ENCODE results near the gene SMURF2.
A peak's percentile ranks its signal among the peaks of the same experiment; 100 is the strongest.
"Not testable (repeated sequence)": the region's sequence is repeated elsewhere in the genome, so short reads cannot be mapped to it uniquely, and the experiment has no call there.

SMURF2 gene

GRCh38 chr17:64661976-64662773 lies at the start of gene SMURF2:
Gene SMURF2 (minus strand): TSS chr17:64662307. CDS start chr17:64661880, 427 bp downstream.
- DNase-seq: peak; percentile 82

- no peak for DNase-seq
Observed at GRCh38 chr17:64709481-64709880, 47.4 kb upstream of the SMURF2 start.

- peak; percentile 26 for DNase-seq
Observed at GRCh38 chr17:64707050-64707591, 45.0 kb upstream of the SMURF2 start.

GRCh38 chr17:64706224-64707049 lies 44.3 kb upstream of the SMURF2 start:
- DNase-seq: no peak

- no peak for DNase-seq
Observed at GRCh38 chr17:64702815-64703214, 40.7 kb upstream of the SMURF2 start.

GRCh38 chr17:64698725-64699124 lies 36.6 kb upstream of the SMURF2 start:
- no peak for DNase-seq

- no peak for DNase-seq
Observed at GRCh38 chr17:64694207-64694606, 32.1 kb upstream of the SMURF2 start.

- no peak for DNase-seq
Observed at GRCh38 chr17:64692187-64692586, 30.1 kb upstream of the SMURF2 start.

GRCh38 chr17:64689106-64689505 lies 27.0 kb upstream of the SMURF2 start:
- no peak for DNase-seq

GRCh38 chr17:64688481-64688880 lies 26.4 kb upstream of the SMURF2 start:
- DNase-seq: no peak

GRCh38 chr17:64687961-64688360 lies 25.9 kb upstream of the SMURF2 start:
- no peak for DNase-seq

GRCh38 chr17:64687376-64687775 lies 25.3 kb upstream of the SMURF2 start:
- no peak for DNase-seq

GRCh38 chr17:64686705-64687104 lies 24.6 kb upstream of the SMURF2 start:
- DNase-seq: no peak

GRCh38 chr17:64685705-64686104 lies 23.6 kb upstream of the SMURF2 start:
- no peak for DNase-seq

GRCh38 chr17:64683796-64684195 lies 21.7 kb upstream of the SMURF2 start:
- no peak for DNase-seq

- DNase-seq: no peak
Observed at GRCh38 chr17:64682261-64683181, 20.4 kb upstream of the SMURF2 start.

- DNase-seq: no peak
Observed at GRCh38 chr17:64679710-64680216, 17.7 kb upstream of the SMURF2 start.

GRCh38 chr17:64676763-64677162 lies 14.7 kb upstream of the SMURF2 start:
- DNase-seq: no peak

- DNase-seq: not testable (repeated sequence)
Observed at GRCh38 chr17:64670843-64671590, 8.9 kb upstream of the SMURF2 start.

- not testable (repeated sequence) for DNase-seq
Observed at GRCh38 chr17:64667807-64668721, 6.0 kb upstream of the SMURF2 start.
